Effector CD4-positive, alpha-beta T cell (primary cell): ENCODE data around the gene ANKRD13D.

Experiments used
- DNase-seq: peaks from one replicate; pipeline ENCODE4 v3.0.0-alpha.2; 2020

The ANKRD13D gene

DNA sequence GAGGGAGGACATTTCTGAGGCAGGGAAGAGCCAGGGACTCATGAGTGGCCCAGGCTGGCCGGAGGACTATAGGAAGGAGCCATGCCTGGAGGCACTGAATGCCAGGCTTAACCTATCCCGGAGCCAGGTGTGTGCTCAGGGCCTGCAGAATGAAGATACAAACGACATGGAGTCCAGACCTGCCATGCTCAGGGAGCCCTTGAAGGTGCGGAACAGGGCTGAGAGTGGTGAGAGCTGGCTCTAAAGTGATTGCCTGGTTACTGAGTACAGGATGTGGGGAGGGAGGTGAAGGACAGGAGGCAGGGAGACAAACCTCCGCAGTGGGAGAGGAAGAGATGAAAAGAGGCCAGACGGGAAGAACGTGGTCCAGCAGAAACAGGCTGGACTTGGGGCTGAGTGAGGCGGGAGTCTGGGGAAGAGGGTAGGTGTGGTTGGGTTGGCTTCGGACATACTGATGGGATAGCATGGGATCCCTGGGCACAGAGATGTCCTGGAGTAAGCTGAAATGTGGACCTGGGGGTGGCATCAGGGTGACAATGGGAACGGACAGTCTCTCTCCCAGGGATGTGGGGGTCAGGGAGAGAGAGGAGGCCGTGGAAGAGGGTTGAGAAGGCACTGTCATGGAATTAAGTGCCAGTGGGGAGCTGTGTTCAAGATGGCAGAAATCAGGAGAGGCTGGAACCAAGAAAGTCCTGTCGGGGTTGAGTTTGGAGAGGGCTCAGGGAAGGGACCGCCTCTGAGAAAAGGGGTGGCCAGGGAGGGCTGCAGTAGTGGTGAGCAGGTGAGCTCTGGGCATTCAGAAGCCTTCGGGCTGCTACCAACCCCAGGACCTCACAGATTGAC lies 1.5 kb upstream of the ANKRD13D start:
- no peak for DNase-seq

DNA sequence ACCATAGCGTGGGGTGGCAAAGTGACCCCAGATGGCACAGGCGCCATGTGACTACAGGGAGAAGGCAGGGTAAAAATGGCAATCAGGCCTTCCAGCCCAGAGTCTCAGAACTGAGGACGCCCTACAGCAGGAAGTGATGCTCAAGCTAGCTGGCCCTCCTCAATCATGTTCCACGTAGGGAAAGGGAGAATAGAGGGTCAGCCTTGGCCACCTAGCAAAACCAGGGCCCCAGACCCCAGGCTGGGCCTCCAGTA lies 978 bp upstream of the ANKRD13D start:
- no peak for DNase-seq

DNA sequence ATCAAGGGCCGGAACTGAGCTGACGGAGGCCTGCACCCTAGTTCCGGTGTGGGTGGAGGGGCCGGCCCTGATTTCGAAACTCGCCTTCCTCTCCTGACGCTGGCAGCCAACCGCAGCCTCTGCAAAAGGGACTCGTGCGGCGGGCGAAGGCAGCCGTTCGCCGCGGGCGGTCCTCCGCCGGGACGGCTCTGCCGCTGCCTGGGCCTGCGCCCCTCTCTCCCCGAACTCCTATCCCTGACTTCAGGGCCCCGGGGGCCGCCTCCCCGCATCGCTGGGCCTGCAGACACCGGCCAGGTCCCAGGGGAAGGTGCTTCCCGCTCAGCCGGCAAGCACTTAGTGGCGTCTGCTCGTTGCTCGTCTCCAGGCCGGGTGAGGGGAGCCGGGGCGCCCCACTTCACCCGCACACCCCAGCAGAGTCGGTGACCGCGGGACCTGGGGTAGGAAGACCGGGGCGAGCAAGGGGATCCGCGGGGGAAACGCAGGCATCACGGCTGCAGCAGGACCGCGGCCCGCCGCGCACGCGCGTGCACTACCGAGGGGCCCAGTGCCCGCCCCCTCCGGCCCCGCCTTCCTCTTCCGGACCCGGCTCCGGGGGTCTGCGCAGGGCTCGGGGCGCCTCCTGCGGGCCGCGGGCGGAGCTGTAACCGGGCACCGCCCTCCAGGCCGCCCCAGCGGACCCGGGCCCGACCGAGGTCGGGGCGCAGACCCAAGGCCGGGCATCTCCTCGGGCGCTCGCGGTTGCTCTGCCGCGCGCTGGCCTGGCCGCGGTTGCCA lies 464 bp upstream of the ANKRD13D start:
- peak; percentile 83 for DNase-seq

DNA sequence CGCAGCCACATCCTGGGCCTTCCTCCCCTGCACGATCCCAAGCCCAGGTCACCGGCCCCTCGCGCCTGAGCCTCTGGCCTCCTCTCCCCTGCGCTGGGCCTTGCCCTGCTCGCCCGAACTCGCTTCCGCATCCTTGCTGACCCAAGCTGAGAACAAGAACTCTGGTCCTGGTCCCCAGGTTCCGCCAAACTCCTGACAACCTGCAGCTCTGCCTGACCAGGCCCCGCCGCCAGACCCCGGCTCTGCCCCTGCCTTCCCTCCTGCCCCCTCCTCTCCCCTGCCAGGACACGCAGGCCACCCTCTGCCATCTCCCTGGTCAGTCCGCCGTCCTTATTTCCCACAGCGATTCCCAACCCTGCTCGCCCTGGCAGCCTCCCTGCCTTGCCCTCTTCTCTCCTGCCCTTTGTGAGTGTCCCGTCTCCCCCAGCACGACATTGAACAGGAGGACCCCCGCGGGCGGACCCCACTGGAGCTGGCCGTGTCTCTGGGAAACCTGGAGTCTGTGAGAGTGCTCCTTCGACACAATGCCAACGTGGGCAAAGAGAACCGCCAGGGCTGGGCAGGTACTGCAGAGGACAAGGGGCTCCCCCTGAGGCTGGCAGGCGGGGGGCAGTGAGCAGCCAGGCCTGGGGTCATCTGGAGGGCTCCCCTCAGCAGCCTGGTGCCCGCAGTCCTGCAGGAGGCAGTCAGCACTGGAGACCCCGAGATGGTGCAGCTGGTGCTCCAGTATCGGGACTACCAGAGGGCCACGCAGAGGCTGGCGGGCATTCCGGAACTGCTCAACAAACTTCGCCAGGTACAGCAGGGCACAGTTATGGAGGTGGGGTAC lies 762 bp downstream of the ANKRD13D start:
- no peak for DNase-seq

DNA sequence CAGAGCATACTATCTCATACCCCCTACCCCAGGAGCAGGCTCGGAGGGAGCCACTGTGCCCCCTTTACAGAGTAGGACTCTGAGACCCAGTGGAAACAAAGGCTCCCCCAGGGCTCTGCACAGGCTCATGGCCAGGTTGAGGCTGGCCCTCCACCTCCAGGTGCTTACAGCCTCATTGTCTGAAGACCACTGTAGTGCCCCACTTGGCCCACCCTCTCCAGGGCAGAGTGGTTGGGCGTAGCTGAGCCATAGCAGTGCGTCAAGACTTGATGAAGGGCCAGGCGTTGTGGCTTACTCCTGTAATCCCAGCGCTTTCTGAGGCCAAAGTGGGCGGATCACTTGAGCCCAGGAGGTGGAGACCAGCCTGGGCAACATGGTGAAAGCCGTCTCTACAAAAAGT lies 1.7 kb downstream of the ANKRD13D start:
- DNase-seq, result no peak

DNA sequence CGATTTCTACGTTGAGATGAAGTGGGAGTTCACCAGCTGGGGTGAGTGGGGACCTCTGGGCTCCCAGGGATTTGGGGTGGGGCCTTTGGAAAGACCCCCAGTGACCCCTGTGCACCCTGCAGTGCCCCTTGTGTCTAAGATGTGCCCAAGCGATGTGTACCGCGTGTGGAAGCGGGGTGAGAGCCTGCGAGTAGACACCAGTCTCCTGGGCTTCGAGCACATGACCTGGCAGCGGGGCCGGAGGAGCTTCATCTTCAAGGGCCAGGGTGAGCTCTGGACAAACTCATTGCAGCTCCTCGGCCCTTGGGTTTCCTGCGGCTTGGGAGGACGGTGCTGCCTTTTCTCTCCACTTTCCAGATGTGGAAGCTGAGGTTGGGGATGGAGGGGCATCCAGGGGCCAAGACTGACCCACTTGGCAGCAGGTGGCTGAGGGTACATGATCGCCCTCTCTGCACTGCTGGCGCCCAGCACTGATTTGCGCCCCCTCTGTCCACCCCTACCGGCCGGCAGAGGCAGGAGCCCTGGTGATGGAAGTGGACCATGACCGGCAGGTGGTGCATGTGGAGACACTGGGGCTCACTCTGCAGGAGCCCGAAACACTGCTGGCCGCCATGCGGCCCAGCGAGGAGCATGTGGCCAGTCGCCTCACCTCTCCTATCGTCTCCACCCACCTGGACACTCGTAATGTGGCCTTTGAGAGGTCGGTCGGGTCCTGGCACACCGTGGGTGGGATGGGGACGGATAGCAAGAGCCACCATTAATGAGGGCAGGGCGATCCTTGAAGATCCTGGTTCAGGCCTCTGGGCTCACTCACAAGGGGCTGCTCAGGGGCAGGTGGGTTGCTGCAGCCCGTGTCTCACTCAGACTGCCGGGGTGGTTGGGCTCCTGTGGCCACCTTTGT lies 2.6 kb downstream of the ANKRD13D start:
- no peak for DNase-seq

DNA sequence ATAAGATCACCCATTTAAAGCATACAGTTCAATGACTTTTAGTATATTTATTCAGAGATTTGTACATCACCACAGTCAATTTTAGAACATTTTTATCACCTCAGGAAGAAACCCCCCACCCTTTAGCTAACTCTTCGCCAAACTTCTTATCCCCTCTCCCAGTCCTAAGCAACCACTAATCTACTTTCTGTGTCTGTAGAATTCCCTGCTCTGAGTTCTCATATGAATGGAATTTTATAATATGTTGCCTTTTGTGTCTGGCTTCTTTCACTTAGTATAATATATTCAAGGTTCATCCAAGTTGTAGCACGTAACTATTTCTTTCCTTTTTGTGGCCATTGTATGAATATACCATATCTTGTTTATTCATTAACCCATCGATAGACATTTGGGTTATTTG lies 3.6 kb downstream of the ANKRD13D start:
- no peak for DNase-seq

DNA sequence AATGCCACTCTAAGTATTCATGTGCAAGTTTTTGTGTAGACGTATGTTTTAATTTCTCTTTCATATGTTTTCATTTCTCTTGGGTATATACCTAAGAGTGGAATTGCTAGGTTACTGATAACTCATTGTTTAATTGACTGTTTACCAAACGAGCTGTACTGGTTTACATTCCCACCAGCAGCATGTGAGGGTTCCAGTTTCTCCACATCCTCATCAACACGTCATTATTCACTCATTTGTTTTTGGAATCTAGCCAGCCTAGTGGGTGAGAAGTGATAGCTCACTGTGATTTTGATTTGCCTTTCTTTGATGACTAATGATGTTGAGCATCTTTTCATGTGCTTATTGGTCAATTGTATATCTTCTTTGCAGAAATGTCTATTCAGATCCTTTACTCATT lies 4.0 kb downstream of the ANKRD13D start:
- DNase-seq, result no peak

DNA sequence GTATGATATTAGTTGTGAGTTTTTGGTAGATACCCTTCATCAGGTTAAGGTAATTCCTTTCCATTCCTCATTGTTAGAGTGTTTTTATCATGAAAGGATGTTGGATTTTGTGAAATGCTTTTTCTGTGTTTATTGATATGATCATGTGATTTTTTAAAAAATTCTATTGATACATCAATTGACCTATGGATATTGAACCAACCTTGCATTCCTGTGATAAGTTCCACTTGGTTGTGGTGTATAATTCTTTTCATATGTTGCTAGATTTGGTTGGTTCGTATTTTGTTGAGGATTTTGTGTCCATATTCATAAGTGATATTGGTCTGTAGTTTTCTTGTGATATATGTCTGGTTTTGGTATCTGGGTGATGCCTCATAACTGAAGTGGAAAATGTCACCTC lies 6.7 kb downstream of the ANKRD13D start:
- no peak for DNase-seq

DNA sequence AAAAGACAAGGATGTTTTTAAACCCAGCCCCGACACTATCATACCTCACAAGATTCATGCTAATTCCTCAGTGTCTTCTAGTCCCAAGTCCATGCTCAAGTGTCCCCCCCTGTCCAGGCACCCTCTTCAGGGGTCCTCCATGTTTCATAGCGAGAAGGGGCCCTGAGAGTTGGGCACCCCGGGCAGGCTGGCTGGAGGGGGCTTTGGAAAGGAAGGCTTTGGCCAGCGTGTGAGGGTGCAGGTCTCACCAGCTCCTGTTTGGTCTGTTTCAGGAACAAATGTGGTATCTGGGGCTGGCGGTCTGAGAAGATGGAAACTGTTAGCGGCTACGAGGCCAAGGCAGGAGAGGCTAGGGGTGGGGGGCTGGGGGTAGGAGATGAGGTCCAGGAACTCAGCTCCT lies 9.7 kb downstream of the ANKRD13D start:
- DNase-seq, result no peak

DNA sequence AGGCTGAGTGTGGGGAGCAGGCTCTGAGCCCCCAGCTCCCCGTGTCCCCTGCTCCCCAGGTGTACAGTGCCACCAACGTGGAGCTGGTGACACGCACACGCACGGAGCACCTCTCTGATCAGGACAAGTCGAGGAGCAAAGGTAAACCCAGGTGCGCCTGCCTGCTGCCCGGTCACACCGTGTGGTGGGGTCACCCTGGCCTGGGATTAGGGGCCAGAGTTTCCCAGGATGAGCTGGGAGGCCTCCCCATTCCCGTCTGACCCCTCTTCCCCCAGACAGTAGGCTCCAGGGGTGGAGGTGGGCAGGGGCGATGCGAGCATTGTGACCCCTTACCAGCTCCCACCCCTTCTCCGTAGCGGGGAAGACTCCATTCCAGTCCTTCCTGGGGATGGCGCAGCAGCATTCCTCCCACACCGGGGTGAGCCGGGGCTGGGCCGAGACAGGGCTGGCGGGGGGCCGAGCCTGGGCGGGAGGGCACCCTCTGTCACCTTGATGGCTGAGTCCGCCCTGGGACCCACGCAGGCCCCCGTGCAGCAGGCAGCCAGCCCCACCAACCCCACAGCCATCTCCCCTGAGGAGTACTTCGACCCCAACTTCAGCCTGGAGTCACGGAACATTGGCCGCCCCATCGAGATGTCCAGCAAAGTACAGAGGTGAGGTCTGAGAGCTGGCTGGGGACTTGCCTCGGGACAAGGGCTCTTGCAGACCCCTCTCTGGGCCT lies 10.5 kb downstream of the ANKRD13D start:
- DNase-seq, result no peak

DNA sequence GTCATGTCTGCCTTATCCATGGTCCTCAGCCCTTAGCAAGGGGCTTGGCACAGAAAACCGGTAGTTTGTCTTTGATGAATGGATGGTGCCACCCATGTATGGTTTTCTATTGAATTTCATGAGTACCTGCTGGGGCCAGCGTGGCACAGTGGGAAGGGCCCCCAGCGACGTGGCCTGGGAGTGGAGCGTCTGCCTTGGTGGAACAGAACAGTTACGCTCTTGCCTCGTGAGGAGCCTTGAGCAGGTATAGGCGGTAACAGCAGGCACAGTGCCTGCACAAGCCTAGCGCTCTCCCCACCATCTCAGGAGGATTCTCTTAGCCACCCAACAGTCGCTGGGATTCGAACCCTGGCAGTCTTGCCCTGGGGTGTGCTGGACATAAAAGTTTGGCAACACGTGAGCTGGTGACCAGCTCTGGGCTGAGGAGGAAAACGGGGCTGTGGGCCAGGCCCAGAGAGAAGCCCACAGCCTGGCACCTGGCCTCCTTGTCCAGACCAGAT lies 11.2 kb downstream of the ANKRD13D start:
- DNase-seq, result no peak

DNA sequence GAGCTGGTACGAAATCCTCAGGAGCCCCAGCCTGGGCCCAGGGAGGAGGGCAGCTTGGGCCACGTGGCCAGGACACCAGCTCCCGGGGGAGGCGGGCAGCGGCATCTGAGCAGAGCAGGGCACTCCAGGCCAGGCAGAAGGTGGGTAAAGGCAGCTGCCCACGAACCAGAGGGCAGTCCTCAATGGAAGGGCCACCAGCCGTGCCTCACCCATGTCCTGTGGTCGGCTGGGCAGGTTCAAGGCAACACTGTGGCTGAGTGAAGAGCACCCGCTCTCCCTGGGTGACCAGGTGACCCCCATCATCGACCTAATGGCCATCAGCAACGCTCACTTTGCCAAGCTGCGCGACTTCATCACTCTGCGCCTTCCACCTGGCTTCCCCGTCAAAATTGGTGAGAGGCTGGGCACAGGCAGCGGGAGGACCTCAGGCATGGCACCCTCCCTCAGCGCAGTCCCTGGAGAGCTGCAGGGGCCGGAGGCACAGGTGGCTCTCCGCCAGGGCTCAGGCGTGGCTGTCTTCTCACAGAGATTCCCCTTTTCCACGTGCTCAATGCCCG lies 11.7 kb downstream of the ANKRD13D start:
- no peak for DNase-seq

DNA sequence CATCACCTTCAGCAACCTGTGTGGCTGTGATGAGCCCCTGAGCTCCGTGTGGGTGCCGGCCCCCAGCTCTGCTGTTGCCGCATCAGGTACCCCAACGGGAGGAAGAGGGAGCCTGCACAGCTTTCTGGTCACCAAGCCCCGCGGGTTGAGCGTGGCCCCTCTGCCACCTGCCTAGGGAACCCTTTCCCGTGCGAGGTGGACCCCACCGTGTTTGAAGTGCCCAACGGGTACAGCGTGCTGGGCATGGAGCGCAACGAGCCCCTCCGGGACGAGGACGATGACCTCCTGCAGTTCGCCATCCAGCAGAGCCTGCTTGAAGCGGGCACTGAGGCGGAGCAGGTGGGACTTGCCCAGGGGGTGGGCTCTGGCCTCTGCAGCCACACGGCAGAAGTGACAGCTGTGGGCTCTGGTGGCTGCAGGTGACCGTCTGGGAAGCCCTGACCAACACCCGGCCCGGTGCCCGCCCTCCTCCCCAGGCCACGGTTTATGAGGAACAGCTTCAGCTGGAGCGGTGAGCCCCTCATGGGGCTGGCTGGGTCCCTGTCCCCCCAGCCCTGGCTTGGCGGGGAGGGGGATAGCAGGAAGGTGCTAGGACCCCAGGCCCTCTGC lies 12.3 kb downstream of the ANKRD13D start:
- no peak for DNase-seq

DNA sequence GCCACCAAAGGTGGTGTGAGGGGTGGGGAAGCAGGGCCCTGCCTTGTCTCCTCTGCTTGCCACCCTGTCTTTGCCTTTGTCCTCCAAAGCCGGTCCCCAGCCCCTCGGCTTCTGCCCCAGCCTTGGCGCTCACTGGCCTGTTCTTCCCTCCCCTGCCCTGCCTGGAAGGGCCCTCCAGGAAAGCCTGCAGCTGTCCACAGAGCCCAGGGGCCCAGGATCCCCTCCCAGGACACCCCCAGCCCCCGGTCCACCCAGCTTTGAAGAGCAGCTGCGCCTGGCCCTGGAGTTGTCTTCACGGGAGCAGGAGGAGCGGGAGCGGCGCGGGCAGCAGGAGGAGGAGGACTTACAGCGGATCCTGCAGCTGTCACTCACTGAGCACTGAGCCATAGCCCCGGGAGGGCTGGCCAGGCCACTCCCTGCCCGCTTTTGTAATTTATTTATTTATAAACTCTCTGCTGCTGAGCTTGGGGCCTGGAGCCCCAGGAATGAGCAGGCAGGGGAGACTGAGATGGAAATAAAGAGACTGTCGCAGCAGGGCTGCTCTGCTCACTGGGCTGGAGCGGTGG lies 12.9 kb downstream of the ANKRD13D start:
- DNase-seq, result no peak

DNA sequence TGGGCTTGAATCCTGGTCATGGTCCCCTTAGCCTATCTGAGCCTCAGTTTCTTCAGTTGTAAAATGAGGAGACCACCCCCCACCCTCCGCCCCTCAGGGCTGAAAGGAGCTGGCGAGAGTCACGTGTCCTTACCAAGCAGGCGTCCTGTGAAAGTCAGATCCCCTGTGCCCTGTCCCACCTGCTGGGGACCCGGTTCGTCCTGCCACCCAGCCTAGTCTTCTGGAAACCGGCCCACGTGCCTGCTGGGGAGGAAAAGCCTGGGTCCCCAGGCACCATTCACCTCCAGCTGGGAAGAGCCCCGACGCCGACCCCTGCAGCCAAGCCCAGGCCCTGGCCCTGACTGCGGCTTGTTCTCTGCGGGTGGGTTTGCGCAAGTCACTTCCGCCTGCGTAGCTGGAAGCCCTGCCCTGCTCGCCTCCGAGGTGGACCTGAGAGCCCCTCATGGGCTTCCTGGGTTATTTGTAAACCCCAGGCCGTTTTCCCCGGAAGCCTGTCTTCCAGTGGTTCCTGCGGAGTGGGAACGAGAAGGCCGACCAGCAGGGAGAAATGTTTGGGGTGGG lies 13.5 kb downstream of the ANKRD13D start:
- no peak for DNase-seq

DNA sequence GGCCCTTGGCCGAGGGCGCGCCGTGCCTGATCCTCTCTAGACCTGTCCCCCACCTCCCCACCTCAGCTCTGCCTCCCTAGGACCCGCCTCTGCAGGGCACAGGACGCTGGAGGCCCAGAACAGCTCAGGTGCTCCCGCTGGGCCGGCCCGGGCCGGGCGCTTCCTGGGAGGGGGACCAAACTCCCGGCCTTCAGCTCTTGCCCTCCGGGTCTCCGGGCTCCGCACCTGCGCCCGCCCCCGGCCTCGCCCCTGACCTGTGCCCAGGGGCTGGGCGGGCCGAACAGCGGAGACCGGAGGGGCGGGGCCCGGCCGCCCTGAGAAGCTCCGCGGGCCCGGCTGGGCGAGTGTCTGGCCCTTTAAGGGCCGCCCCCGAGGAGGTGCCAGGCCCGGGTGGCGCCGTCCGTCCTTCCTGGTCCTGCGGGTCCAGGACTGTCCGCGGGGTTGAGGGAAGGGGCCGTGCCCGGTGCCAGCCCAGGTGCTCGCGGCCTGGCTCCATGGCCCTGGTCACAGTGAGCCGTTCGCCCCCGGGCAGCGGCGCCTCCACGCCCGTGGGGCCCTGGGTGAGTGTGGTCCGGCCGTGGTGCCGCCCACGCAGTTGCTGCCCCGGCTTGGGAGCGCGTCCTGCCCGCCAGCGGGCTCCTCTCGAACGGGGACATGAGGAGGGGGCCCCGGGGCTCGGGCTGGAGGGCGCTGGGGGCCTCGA lies 14.2 kb downstream of the ANKRD13D start, which contains the start of gene SSH3:
Gene SSH3, plus strand, starts transcription at position 399 of the 703 bp plus-strand sequence. Its CDS starts 96 bp downstream, at position 495.
- DNase-seq, result no peak

DNA sequence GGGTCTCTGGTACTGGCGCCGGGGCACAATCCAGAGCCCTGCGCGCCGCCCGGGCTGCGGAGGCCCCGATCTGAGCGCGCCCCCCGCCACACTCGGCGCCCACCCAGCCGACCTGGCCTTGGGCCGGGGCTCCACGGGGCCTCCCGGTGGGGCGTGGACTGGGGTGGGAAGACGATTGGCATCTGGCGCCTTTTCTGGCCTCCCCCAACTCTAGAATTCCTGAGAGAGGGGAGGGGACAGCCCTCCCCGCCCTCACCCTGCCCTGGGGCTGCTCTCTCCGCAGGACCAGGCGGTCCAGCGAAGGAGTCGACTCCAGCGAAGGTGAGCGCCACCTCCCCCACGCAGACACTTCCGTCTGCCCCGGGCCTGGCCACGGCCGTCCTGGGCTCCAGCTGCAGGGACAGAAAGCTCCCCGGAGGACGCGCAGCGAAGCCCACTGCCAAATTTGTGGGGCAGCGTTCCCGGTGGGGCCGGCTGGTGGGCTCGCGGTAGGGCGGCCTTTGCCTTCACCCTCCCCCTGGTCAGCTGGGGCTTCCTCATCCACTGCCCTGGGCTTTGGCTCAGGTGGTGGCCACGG lies 14.8 kb downstream of the ANKRD13D start:
- no peak for DNase-seq

DNA sequence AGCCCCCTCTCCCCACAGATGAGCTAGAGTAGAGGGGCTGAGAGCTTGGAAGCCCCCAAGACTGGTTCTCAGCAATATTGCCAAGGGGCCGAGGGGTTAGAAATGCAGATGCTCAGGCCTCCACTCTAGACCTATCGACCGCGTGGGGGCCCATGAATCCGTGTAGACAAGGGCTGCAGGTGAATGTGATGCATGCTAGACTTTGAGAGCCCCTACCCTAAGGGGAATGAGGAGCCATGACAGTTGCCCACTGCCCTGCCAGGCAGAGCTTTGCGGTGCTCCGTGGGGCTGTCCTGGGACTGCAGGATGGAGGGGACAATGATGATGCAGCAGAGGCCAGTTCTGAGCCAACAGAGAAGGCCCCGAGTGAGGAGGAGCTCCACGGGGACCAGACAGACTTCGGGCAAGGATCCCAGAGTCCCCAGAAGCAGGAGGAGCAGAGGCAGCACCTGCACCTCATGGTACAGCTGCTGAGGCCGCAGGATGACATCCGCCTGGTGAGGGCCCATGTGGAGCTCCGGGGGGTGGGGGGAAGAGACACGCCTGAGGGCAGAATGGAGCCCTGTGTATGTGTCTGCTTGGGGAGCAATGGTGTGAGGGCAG lies 15.5 kb downstream of the ANKRD13D start:
- no peak for DNase-seq
